Measurements from ENCODE around the gene TMEM138. TPM values are rescaled to one million over a fixed set of nuclear protein-coding genes. Genes with fewer than 3 reads are reported as not detected.

The TMEM138 gene
- total RNA-seq, 1 donor: 59.2 TPM

- no peak for DNase-seq (ENCODE audit: low read depth)
- no peak overlapping the region for H3K4me3 ChIP-seq (ENCODE audit: low read depth, low read length)
- TF ChIP-seq CTCF (IDR thresholded peaks at IDR 0.05; ENCODE audit: insufficient read depth, low read depth, low read length): no peak
These were observed 12.3 kb upstream of the TMEM138 start for GRCh38 chr11:61349916-61350315.

- no peak for DNase-seq (ENCODE audit: low read depth)
- TF ChIP-seq CTCF (IDR thresholded peaks at IDR 0.05; ENCODE audit: insufficient read depth, low read depth, low read length): no peak
- H3K4me3 ChIP-seq (ENCODE audit: low read depth, low read length): no peak overlapping the region
These were observed 11.8 kb upstream of the TMEM138 start for GRCh38 chr11:61350336-61350735.

GRCh38 chr11:61350803-61351202 lies 11.4 kb upstream of the TMEM138 start:
- H3K4me3 ChIP-seq (ENCODE audit: low read depth, low read length): no peak overlapping the region
- no peak for TF ChIP-seq CTCF (IDR thresholded peaks at IDR 0.05; ENCODE audit: insufficient read depth, low read depth, low read length)
- no peak for DNase-seq (ENCODE audit: low read depth)

GRCh38 chr11:61352038-61352437 lies 10.1 kb upstream of the TMEM138 start:
- no peak for DNase-seq (ENCODE audit: low read depth)
- H3K4me3 ChIP-seq (ENCODE audit: low read depth, low read length): no peak overlapping the region
- TF ChIP-seq CTCF (IDR thresholded peaks at IDR 0.05; ENCODE audit: insufficient read depth, low read depth, low read length): no peak

GRCh38 chr11:61353131-61354067 lies 8.8 kb upstream of the TMEM138 start:
- TF ChIP-seq CTCF (IDR thresholded peaks at IDR 0.05; ENCODE audit: insufficient read depth, low read depth, low read length): no peak
- H3K4me3 ChIP-seq (ENCODE audit: low read depth, low read length): no peak overlapping the region
- DNase-seq (ENCODE audit: low read depth): no peak

GRCh38 chr11:61354208-61354607 lies 8.0 kb upstream of the TMEM138 start:
- TF ChIP-seq CTCF (IDR thresholded peaks at IDR 0.05; ENCODE audit: insufficient read depth, low read depth, low read length): no peak
- DNase-seq (ENCODE audit: low read depth): no peak
- H3K4me3 ChIP-seq (ENCODE audit: low read depth, low read length): no peak overlapping the region
